SK-N-SH treated with all-trans-retinoic acid at 6 μM for 48 hours (cell line): ENCODE results near the gene GBGT1.
A peak's percentile ranks its signal among the peaks of the same experiment; 100 is the strongest.

ENCODE experiments used
- ATAC-seq: fragments of 200-7000 bp; cut with Tn5 transposase; 3 replicates; pipeline ENCODE4 v1.9.1; 2020; ENCODE audit warnings: mild to moderate bottlenecking, moderate library complexity
- ARNTL ChIP-seq: fragments of 450-650 bp; formaldehyde crosslinking; IDR thresholded peaks from 2 replicates; pipeline ENCODE4 v1.5.0; 2020; ENCODE audit warnings: low read depth, mild to moderate bottlenecking, moderate library complexity, borderline replicate concordance
- BACH2 ChIP-seq: fragments of 250-450 bp; sonication (Bioruptor Pico); IDR thresholded peaks from 2 replicates; pipeline ENCODE4 v1.9.0; 2021; ENCODE audit warnings: mild to moderate bottlenecking, borderline replicate concordance
- CSDC2 ChIP-seq: fragments of 250-450 bp; sonication (Bioruptor Pico); IDR thresholded peaks from 2 replicates; pipeline ENCODE4 v1.5.0; 2020; ENCODE audit warnings: mild to moderate bottlenecking, moderate library complexity
- ESRRG ChIP-seq: fragments of 250-450 bp; sonication (Bioruptor Pico); IDR thresholded peaks from 2 replicates; pipeline ENCODE4 v1.6.1; 2021; ENCODE audit warnings: mild to moderate bottlenecking
- GLIS3 ChIP-seq: fragments of 250-450 bp; sonication (Bioruptor Pico); IDR thresholded peaks from 2 replicates; pipeline ENCODE4 v1.5.0; 2020; ENCODE audit warnings: mild to moderate bottlenecking, moderate library complexity
- ISL1 ChIP-seq: fragments of 250-450 bp; sonication (Bioruptor Pico); IDR thresholded peaks from 2 replicates; pipeline ENCODE4 v2.1.2; 2022; ENCODE audit warnings: mild to moderate bottlenecking, moderate library complexity
- OSR1 ChIP-seq: fragments of 250-450 bp; sonication (Bioruptor Pico); IDR thresholded peaks from 2 replicates; pipeline ENCODE4 v1.8.0; 2022; ENCODE audit warnings: moderate library complexity, mild to moderate bottlenecking, inconsistent platforms
- RARB ChIP-seq: fragments of 250-450 bp; sonication (Bioruptor Pico); IDR thresholded peaks from 2 replicates; pipeline ENCODE4 v1.8.0; 2021; ENCODE audit warnings: mild to moderate bottlenecking, moderate library complexity
- SNAI2 ChIP-seq: fragments of 250-450 bp; sonication (Bioruptor Pico); IDR thresholded peaks from 2 replicates; pipeline ENCODE4 v1.5.0; 2020; ENCODE audit warnings: mild to moderate bottlenecking, moderate library complexity
- TCF4 ChIP-seq: fragments of 250-450 bp; sonication (Bioruptor Pico); IDR thresholded peaks from 2 replicates; pipeline ENCODE4 v1.8.0; 2021; ENCODE audit warnings: mild to moderate bottlenecking, moderate library complexity, borderline replicate concordance
- TOX ChIP-seq: fragments of 250-450 bp; sonication (Bioruptor Pico); IDR thresholded peaks from 2 replicates; pipeline ENCODE4 v1.8.0; 2021; ENCODE audit warnings: mild to moderate bottlenecking, moderate library complexity, borderline replicate concordance
- ZC3H10 ChIP-seq: fragments of 250-450 bp; sonication (Bioruptor Pico); IDR thresholded peaks from 2 replicates; pipeline ENCODE4 v1.5.1; 2021; ENCODE audit warnings: mild to moderate bottlenecking, moderate library complexity
- ZFP3 ChIP-seq: fragments of 250-450 bp; sonication (Bioruptor Pico); IDR thresholded peaks from 2 replicates; pipeline ENCODE4 v1.5.0; 2020; ENCODE audit warnings: mild to moderate bottlenecking, moderate library complexity
- ZFP30 ChIP-seq: fragments of 450-650 bp; formaldehyde crosslinking; IDR thresholded peaks from 2 replicates; pipeline ENCODE4 v1.5.0; 2022; ENCODE audit warnings: mild to moderate bottlenecking, moderate library complexity
- ZNF8 ChIP-seq: fragments of 450-650 bp; formaldehyde crosslinking; IDR thresholded peaks from 2 replicates; pipeline ENCODE4 v1.5.0; 2020; ENCODE audit warnings: mild to moderate bottlenecking, moderate library complexity
- TF ChIP-seq, protein P1 (sequence below): fragments of 250-450 bp; sonication (Bioruptor Pico); IDR thresholded peaks from 2 replicates; pipeline ENCODE4 v1.5.1; 2020; ENCODE audit warnings: low read depth, mild to moderate bottlenecking, moderate library complexity
- TF ChIP-seq, protein P2 (sequence below): fragments of 250-450 bp; sonication (Bioruptor Pico); IDR thresholded peaks from 2 replicates; pipeline ENCODE4 v1.8.0; 2020; ENCODE audit warnings: mild to moderate bottlenecking, moderate library complexity, borderline replicate concordance
- TF ChIP-seq, protein P3 (sequence below): fragments of 250-450 bp; sonication (Bioruptor Pico); IDR thresholded peaks from 2 replicates; pipeline ENCODE4 v1.8.0; 2021; ENCODE audit warnings: low read depth, mild to moderate bottlenecking, moderate library complexity, borderline replicate concordance
- TF ChIP-seq, protein P4 (sequence below): fragments of 250-450 bp; sonication (Bioruptor Pico); IDR thresholded peaks from 2 replicates; pipeline ENCODE4 v1.5.0; 2020; ENCODE audit warnings: mild to moderate bottlenecking, moderate library complexity
- TF ChIP-seq, protein P5 (sequence below): fragments of 250-450 bp; sonication (Bioruptor Pico); IDR thresholded peaks from 2 replicates; pipeline ENCODE4 v1.5.1; 2021; ENCODE audit warnings: mild to moderate bottlenecking, moderate library complexity

The GBGT1 gene

DNA sequence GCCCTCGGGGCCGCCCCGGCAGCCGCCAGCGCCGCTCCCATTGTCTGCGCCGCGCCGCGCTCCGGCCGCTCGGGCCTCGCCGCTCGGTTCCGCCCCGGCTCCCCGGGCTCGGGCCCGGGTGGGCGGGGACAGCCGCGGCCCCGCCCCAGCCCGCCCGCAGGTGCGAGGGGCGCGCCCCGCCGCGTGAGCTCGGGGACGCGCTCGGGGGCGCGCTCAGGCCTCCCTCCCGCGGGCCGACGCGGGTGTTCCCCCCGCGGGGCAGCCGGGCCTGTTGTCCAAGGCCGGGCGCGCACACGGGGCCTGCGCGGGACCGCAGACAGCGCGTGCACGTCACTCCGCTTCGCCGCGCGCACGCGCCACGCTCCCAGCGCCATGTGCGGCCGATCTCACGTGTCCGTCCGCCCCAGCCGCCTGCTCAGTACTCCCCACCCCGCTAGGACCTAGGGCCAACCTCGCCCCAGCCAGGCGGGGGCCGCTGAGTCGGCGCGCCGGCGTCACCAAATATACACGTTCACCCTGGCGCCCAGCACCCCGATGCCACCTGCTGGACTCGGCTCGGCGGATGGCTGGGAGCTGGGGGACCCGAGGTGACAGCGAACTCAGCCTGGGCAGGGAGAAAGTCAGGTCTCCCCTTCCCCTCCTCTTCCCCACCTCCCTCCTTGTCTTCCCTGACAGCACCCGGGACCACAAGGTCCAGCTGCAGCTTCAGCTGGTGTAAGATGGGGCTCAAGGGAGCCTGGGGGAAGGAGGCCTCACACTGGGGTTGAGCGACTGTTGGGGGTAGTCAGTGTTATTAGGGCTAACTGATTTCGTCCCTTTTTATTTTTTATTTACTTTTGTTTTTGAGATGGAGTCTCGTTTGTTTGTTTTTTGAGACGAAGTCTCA is 14.3 kb downstream of the GBGT1 start (continued):
- TF ChIP-seq, protein P1, sequence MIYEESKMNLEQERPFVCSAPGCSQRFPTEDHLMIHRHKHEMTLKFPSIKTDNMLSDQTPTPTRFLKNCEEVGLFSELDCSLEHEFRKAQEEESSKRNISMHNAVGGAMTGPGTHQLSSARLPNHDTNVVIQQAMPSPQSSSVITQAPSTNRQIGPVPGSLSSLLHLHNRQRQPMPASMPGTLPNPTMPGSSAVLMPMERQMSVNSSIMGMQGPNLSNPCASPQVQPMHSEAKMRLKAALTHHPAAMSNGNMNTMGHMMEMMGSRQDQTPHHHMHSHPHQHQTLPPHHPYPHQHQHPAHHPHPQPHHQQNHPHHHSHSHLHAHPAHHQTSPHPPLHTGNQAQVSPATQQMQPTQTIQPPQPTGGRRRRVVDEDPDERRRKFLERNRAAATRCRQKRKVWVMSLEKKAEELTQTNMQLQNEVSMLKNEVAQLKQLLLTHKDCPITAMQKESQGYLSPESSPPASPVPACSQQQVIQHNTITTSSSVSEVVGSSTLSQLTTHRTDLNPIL (CRISPR knock-in tag) = no peak
- TF ChIP-seq, all 23 proteins: peak for 15

DNA sequence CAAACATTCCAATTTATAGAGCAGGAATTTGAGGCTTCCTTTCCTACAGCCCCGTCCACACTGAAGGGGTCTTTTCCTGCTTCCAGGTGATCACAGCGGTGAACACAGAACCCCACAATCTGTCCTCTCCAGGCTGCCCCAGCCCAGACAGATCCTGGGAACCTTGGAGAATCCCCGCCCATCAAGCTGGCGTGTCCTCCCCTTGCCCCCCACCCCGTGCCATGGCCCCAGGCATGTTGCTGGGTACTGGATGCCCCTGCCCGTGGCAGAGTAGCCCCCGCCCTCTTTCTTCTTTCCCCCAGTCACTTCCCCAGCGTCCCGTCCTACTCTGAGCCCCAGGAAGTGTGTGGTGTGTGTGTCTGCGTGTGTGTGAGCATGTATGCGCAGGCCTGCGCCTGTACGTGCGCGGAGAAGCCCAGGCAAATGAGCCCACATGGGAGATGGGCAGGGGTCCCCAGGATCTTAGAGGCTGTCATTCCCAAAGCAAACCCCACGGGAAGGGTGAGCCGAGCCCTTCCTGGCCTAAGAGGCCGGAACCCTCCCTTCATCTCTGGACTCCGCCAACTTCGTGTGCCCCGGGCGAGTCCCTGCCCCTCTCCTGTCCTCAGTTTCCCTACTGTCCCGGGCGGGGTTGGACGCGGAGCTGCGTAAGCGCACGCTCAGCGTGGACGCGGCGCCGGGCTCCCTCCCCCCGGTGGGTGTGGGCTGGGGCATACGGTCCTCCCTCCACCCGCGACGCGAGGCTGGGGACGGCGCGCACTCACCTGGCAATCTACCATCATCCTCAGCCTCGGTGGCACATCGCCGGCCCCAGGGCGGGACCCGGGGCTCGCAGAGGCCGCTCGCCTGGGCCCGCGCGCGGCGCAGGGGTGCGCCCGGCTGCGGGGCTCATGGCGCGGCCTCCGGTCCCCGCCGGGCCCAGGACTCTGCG is 15.2 kb downstream of the GBGT1 start:
- ATAC-seq = peak; percentile 54
- no peak for TF ChIP-seq OSR1 (CRISPR knock-in tag)
- no peak for TF ChIP-seq TCF4 (CRISPR knock-in tag)
- TF ChIP-seq RARB = no peak
- TF ChIP-seq, protein P2, sequence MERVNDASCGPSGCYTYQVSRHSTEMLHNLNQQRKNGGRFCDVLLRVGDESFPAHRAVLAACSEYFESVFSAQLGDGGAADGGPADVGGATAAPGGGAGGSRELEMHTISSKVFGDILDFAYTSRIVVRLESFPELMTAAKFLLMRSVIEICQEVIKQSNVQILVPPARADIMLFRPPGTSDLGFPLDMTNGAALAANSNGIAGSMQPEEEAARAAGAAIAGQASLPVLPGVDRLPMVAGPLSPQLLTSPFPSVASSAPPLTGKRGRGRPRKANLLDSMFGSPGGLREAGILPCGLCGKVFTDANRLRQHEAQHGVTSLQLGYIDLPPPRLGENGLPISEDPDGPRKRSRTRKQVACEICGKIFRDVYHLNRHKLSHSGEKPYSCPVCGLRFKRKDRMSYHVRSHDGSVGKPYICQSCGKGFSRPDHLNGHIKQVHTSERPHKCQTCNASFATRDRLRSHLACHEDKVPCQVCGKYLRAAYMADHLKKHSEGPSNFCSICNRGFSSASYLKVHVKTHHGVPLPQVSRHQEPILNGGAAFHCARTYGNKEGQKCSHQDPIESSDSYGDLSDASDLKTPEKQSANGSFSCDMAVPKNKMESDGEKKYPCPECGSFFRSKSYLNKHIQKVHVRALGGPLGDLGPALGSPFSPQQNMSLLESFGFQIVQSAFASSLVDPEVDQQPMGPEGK (CRISPR knock-in tag) = no peak
- TF ChIP-seq ESRRG (CRISPR knock-in tag) = no peak
- TF ChIP-seq ZNF8 (CRISPR knock-in tag) = no peak
- no peak for TF ChIP-seq BACH2 (CRISPR knock-in tag)
- TF ChIP-seq SNAI2 (CRISPR knock-in tag) = no peak
- no peak for TF ChIP-seq ZFP3 (CRISPR knock-in tag)
- TF ChIP-seq, protein P1 (CRISPR knock-in tag) = no peak
- no peak for TF ChIP-seq ARNTL (CRISPR knock-in tag)
- TF ChIP-seq, protein P3, sequence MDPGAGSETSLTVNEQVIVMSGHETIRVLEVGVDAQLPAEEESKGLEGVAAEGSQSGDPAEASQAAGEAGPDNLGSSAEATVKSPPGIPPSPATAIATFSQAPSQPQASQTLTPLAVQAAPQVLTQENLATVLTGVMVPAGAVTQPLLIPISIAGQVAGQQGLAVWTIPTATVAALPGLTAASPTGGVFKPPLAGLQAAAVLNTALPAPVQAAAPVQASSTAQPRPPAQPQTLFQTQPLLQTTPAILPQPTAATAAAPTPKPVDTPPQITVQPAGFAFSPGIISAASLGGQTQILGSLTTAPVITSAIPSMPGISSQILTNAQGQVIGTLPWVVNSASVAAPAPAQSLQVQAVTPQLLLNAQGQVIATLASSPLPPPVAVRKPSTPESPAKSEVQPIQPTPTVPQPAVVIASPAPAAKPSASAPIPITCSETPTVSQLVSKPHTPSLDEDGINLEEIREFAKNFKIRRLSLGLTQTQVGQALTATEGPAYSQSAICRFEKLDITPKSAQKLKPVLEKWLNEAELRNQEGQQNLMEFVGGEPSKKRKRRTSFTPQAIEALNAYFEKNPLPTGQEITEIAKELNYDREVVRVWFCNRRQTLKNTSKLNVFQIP (CRISPR knock-in tag) = no peak
- TF ChIP-seq GLIS3 (CRISPR knock-in tag) = no peak
- TF ChIP-seq, protein P4, sequence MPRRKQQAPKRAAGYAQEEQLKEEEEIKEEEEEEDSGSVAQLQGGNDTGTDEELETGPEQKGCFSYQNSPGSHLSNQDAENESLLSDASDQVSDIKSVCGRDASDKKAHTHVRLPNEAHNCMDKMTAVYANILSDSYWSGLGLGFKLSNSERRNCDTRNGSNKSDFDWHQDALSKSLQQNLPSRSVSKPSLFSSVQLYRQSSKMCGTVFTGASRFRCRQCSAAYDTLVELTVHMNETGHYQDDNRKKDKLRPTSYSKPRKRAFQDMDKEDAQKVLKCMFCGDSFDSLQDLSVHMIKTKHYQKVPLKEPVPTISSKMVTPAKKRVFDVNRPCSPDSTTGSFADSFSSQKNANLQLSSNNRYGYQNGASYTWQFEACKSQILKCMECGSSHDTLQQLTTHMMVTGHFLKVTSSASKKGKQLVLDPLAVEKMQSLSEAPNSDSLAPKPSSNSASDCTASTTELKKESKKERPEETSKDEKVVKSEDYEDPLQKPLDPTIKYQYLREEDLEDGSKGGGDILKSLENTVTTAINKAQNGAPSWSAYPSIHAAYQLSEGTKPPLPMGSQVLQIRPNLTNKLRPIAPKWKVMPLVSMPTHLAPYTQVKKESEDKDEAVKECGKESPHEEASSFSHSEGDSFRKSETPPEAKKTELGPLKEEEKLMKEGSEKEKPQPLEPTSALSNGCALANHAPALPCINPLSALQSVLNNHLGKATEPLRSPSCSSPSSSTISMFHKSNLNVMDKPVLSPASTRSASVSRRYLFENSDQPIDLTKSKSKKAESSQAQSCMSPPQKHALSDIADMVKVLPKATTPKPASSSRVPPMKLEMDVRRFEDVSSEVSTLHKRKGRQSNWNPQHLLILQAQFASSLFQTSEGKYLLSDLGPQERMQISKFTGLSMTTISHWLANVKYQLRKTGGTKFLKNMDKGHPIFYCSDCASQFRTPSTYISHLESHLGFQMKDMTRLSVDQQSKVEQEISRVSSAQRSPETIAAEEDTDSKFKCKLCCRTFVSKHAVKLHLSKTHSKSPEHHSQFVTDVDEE (CRISPR knock-in tag) = no peak
- no peak for TF ChIP-seq ZFP30 (CRISPR knock-in tag)
- no peak for TF ChIP-seq ISL1 (CRISPR knock-in tag)
- TF ChIP-seq ZC3H10 = no peak
- TF ChIP-seq, protein P5, sequence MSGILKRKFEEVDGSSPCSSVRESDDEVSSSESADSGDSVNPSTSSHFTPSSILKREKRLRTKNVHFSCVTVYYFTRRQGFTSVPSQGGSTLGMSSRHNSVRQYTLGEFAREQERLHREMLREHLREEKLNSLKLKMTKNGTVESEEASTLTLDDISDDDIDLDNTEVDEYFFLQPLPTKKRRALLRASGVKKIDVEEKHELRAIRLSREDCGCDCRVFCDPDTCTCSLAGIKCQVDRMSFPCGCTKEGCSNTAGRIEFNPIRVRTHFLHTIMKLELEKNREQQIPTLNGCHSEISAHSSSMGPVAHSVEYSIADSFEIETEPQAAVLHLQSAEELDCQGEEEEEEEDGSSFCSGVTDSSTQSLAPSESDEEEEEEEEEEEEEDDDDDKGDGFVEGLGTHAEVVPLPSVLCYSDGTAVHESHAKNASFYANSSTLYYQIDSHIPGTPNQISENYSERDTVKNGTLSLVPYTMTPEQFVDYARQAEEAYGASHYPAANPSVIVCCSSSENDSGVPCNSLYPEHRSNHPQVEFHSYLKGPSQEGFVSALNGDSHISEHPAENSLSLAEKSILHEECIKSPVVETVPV (CRISPR knock-in tag) = no peak
- no peak for TF ChIP-seq CSDC2 (CRISPR knock-in tag)
- TF ChIP-seq TOX = no peak
